ENCODE results near the gene PAAF1.

DNA sequence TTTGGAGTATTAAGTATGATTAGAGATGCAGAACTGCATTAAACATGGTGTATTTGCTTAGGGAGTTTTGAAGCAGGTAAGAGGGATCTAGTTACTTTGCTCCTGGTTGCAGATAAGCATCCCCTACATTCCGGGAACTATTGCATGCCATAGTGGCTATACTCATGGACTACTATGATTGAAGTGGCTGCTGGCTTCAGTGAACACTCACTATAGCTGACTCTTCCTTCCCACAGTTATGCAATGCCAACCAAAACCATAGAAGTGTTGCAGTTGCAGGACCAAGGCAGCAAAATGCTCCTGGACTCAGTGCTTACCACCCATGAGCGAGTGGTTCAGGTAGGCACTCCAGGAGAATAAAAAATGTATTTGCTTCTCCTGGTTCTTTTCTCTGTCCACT lies 17.1 kb upstream of the PAAF1 start:
- TF ChIP-seq, protein P1, sequence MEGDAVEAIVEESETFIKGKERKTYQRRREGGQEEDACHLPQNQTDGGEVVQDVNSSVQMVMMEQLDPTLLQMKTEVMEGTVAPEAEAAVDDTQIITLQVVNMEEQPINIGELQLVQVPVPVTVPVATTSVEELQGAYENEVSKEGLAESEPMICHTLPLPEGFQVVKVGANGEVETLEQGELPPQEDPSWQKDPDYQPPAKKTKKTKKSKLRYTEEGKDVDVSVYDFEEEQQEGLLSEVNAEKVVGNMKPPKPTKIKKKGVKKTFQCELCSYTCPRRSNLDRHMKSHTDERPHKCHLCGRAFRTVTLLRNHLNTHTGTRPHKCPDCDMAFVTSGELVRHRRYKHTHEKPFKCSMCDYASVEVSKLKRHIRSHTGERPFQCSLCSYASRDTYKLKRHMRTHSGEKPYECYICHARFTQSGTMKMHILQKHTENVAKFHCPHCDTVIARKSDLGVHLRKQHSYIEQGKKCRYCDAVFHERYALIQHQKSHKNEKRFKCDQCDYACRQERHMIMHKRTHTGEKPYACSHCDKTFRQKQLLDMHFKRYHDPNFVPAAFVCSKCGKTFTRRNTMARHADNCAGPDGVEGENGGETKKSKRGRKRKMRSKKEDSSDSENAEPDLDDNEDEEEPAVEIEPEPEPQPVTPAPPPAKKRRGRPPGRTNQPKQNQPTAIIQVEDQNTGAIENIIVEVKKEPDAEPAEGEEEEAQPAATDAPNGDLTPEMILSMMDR (IDR thresholded peaks at IDR 0.05), result no peak
- TF ChIP-seq POLR2A (IDR thresholded peaks at IDR 0.05), result no peak
